GM12878 (cell line): ENCODE results near the gene MYT1. TPM values are rescaled to one million over a fixed set of nuclear protein-coding genes. Genes with fewer than 3 reads are reported as not detected.

Source experiments
- ATAC-seq: fragments of 200-7000 bp; cut with Tn5 transposase; 3 replicates; pipeline ENCODE4 v1.9.1; 2020; ENCODE audit warnings: mild to moderate bottlenecking, moderate library complexity
- BruUV-seq: library from RNA; stranded (reverse); fragments of 400-500 nt; replicated peaks from 2 replicates; lab custom pipeline; 2021; lab: Mats Ljungman, UMichigan
- CTCF ChIA-PET: fragments of 300-600 bp; sonication (Branson Sonifier 250); formaldehyde crosslinking; extraction: SDS; loops from one replicate; lab custom pipeline; 2021; ENCODE audit warnings: inconsistent platforms; lab: Yijun Ruan, JAX
- POLR2A ChIA-PET: fragments of 350-600 bp; formaldehyde crosslinking; extraction: SDS; loops from one replicate; lab custom pipeline; 2021; ENCODE audit warnings: inconsistent platforms; lab: Charles Lee
- RAD21 ChIA-PET: fragments of 300-600 bp; sonication (Branson Sonifier 250); formaldehyde crosslinking; loops from one replicate; lab custom pipeline; 2023; ENCODE audit warnings: antibody characterized with exemption; ENCODE audit not compliant: unreplicated experiment; lab: Charles Lee
- SMC1A ChIA-PET: fragments of 300-600 bp; sonication (Branson Sonifier 250); formaldehyde crosslinking; loops from one replicate; lab custom pipeline; 2023; ENCODE audit not compliant: unreplicated experiment, uncharacterized antibody; lab: Charles Lee
- DNase-seq: peaks from one replicate; pipeline ENCODE4 v3.0.0-alpha.2; 2011; ENCODE audit warnings: low read depth, low spot score
- FAIRE-seq: peaks from 3 replicates; lab custom pipeline; 2011; peaks lifted over from hg19 to GRCh38; lab: Jason Lieb, UNC
- H2AFZ ChIP-seq: 2 replicates; pipeline ENCODE4 v1.6.0; 2011; ENCODE audit warnings: low read depth, low read length, control low read depth; ENCODE audit not compliant: control insufficient read depth
- H3K27ac ChIP-seq: 2 replicates; pipeline ENCODE4 v1.5.1; 2011; ENCODE audit warnings: control low read depth; ENCODE audit not compliant: control insufficient read depth, insufficient read depth
- H3K27me3 ChIP-seq, 2 experiments: replicated peaks in 1 of 2; 2 replicates each; pipeline versions ENCODE4 v1.6.0 to v1.6.1; 2011; ENCODE audit warnings: low read length in 1 of 2; ENCODE audit not compliant: control insufficient read depth in 2 of 2, insufficient read depth in 2 of 2
- H3K36me3 ChIP-seq, 2 experiments: 2 replicates each; pipeline ENCODE4 v1.5.1; 2011; ENCODE audit warnings: low read length in 1 of 2; ENCODE audit not compliant: control insufficient read depth in 2 of 2, insufficient read depth in 2 of 2
- H3K4me1 ChIP-seq: 2 replicates; pipeline ENCODE4 v1.6.1; 2011; ENCODE audit warnings: mild to moderate bottlenecking, low read length, moderate library complexity, mixed read lengths; ENCODE audit not compliant: control insufficient read depth, insufficient read depth
- H3K4me2 ChIP-seq: 2 replicates; pipeline ENCODE4 v1.6.0; 2011; ENCODE audit warnings: control low read depth; ENCODE audit not compliant: control insufficient read depth, insufficient read depth
- H3K4me3 ChIP-seq: fragments of 200-600 bp; sonication (generic); 2 replicates; pipeline ENCODE4 v1.5.1; 2016
- H3K79me2 ChIP-seq: 2 replicates; pipeline ENCODE4 v1.6.0; 2011; ENCODE audit warnings: low read length; ENCODE audit not compliant: control insufficient read depth, insufficient read depth
- H3K9ac ChIP-seq: 2 replicates; pipeline ENCODE4 v1.8.0; 2011; ENCODE audit warnings: low read length, control low read depth, mixed read lengths; ENCODE audit not compliant: control insufficient read depth, insufficient read depth
- H3K9me3 ChIP-seq: replicated peaks from 3 replicates; pipeline ENCODE4 v1.5.1; 2011; ENCODE audit warnings: mild to moderate bottlenecking, low read length; ENCODE audit not compliant: control insufficient read depth, insufficient read depth
- H4K20me1 ChIP-seq: 2 replicates; pipeline ENCODE4 v1.6.0; 2011; ENCODE audit not compliant: control insufficient read depth, insufficient read depth
- GATAD2B ChIP-seq: fragments of 450-650 bp; conservative IDR thresholded peaks from 2 replicates; pipeline ENCODE4 v1.6.1; 2017; ENCODE audit warnings: low read depth, mild to moderate bottlenecking, moderate library complexity
- HDAC2 ChIP-seq: fragments of 200-600 bp; sonication (generic); IDR thresholded peaks from 2 replicates; pipeline ENCODE4 v1.6.1; 2017
- IRF3 ChIP-seq: fragments of 450-650 bp; IDR thresholded peaks from 2 replicates; pipeline ENCODE4 v1.6.1; 2014; ENCODE audit warnings: mild to moderate bottlenecking
- NR2C1 ChIP-seq: fragments of 450-650 bp; IDR thresholded peaks from 2 replicates; pipeline ENCODE4 v1.6.1; 2017; ENCODE audit warnings: antibody characterized with exemption, mild to moderate bottlenecking, moderate library complexity
- PAX5 ChIP-seq: IDR thresholded peaks from 2 replicates; pipeline ENCODE4 v1.6.1; 2011; ENCODE audit warnings: low read depth, low read length, borderline replicate concordance
- PAX8 ChIP-seq: fragments of 450-650 bp; IDR thresholded peaks from 2 replicates; pipeline ENCODE4 v1.6.1; 2017; ENCODE audit warnings: mild to moderate bottlenecking, moderate library complexity
- RAD51 ChIP-seq: fragments of 450-650 bp; IDR thresholded peaks from 2 replicates; pipeline ENCODE4 v1.6.1; 2016; ENCODE audit warnings: moderate library complexity, mild to moderate bottlenecking, inconsistent platforms
- SREBF2 ChIP-seq: IDR thresholded peaks from 2 replicates; pipeline ENCODE4 v1.6.1; 2012; ENCODE audit warnings: mild to moderate bottlenecking, low read length
- WGBS: methylation state at CpG from one replicate; pipeline ENCODE4 v1.1.6; 2016; ENCODE audit warnings: low lambda C conversion rate; ENCODE audit not compliant: insufficient replicate concordance, insufficient coverage; ENCODE audit errors: missing lambda C conversion rate; 5-methylcytosine and 5-hydroxymethylcytosine counted together
- in situ Hi-C: fragments of 300-500 bp; cut with MboI; formaldehyde crosslinking; loops from 9 replicates; pipeline ENCODE4 v1.14.3; 2018; ENCODE audit warnings: mixed read lengths
- intact Hi-C: fragments of 100-400 bp; cut with micrococcal nuclease; formaldehyde crosslinking; loops from one replicate; pipeline ENCODE4 v1.14.2; 2022; ENCODE audit not compliant: unreplicated experiment
- polyA plus RNA-seq, 11 experiments: library from polyadenylated mRNA; depleted of rRNA in 4 of 11; unstranded in 6 of 11; stranded (reverse) in 5 of 11; fragments of >200 nt; fragmentation: Nextera tagmentation in 4 of 11; fragmentation: Illumina TruSeq in 1 of 11; extraction: Ambion mirVana in 4 of 11; extraction: Trizol in 1 of 11; gene quantifications; 1 replicate in 1 of 11; 2 replicates in 10 of 11; pipeline versions ENCODE4 v1.2.1 to v1.2.3, GENCODE V29; 2011 to 2016; ENCODE audit warnings: inconsistent platforms in 2 of 11, missing spikeins in 2 of 11, low read depth in 1 of 11
- total RNA-seq, 4 experiments: library from RNA; depleted of rRNA in 3 of 4; stranded (reverse); fragments of >200 nt in 3 of 4; fragmentation: Illumina TruSeq in 1 of 4; extraction: Trizol in 1 of 4; gene quantifications; 2 replicates each; pipeline versions ENCODE4 v1.2.1 to v1.2.3, GENCODE V29; 2013 to 2021
- TF ChIP-seq, protein P1 (sequence below): IDR thresholded peaks from 2 replicates; pipeline ENCODE4 v1.6.1; 2011; ENCODE audit warnings: low read depth, mild to moderate bottlenecking, low read length, moderate library complexity, borderline replicate concordance; ENCODE audit errors: extremely low read depth
- TF ChIP-seq, protein P2 (sequence below): fragments of 450-650 bp; IDR thresholded peaks from 2 replicates; pipeline ENCODE4 v1.6.1; 2016; ENCODE audit warnings: mild to moderate bottlenecking
- TF ChIP-seq, protein P3 (sequence below): fragments of 450-650 bp; IDR thresholded peaks from 2 replicates; pipeline ENCODE4 v1.6.1; 2017; ENCODE audit warnings: antibody characterized with exemption, mild to moderate bottlenecking, moderate library complexity

The MYT1 gene
- total and polyA plus RNA-seq, 10 of the 15 experiments (the other 5 are each of a cell fraction or from before 2014, with no cell fraction given), result 0.01 to 0.10 TPM; not detected in 8

DNA sequence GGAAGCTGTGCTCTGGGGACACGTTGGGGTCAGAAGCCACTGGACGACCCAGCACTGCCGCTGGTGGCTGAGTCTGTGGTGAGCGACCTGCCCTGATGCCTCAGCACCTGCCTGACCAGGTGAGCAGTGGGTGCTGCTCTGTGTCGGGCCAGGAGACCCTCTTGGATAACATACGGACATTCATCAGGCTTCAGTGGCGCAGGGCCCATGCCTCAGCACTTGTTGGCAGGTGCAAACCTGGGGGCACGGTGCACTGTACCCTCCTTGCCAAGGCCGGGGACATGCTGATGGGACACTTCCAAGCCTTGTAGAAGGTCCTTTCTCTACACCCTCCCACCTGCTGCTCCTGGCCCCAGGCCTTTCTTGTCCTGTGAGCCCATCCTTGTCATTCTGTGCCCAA is 34.1 kb downstream of the MYT1 start:
- H2AFZ ChIP-seq, result no peak overlapping the region
- TF ChIP-seq, protein P1, sequence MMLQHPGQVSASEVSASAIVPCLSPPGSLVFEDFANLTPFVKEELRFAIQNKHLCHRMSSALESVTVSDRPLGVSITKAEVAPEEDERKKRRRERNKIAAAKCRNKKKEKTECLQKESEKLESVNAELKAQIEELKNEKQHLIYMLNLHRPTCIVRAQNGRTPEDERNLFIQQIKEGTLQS, result no peak
- TF ChIP-seq, protein P2, sequence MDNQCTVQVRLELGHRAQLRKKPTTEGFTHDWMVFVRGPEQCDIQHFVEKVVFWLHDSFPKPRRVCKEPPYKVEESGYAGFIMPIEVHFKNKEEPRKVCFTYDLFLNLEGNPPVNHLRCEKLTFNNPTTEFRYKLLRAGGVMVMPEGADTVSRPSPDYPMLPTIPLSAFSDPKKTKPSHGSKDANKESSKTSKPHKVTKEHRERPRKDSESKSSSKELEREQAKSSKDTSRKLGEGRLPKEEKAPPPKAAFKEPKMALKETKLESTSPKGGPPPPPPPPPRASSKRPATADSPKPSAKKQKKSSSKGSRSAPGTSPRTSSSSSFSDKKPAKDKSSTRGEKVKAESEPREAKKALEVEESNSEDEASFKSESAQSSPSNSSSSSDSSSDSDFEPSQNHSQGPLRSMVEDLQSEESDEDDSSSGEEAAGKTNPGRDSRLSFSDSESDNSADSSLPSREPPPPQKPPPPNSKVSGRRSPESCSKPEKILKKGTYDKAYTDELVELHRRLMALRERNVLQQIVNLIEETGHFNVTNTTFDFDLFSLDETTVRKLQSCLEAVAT, result no peak
- TF ChIP-seq PAX8 (no peak), SREBF2 (no peak), NR2C1 (no peak), RAD51 (no peak), PAX5 (no peak), GATAD2B (no peak), IRF3 (no peak), HDAC2 (no peak)
- TF ChIP-seq, protein P3, sequence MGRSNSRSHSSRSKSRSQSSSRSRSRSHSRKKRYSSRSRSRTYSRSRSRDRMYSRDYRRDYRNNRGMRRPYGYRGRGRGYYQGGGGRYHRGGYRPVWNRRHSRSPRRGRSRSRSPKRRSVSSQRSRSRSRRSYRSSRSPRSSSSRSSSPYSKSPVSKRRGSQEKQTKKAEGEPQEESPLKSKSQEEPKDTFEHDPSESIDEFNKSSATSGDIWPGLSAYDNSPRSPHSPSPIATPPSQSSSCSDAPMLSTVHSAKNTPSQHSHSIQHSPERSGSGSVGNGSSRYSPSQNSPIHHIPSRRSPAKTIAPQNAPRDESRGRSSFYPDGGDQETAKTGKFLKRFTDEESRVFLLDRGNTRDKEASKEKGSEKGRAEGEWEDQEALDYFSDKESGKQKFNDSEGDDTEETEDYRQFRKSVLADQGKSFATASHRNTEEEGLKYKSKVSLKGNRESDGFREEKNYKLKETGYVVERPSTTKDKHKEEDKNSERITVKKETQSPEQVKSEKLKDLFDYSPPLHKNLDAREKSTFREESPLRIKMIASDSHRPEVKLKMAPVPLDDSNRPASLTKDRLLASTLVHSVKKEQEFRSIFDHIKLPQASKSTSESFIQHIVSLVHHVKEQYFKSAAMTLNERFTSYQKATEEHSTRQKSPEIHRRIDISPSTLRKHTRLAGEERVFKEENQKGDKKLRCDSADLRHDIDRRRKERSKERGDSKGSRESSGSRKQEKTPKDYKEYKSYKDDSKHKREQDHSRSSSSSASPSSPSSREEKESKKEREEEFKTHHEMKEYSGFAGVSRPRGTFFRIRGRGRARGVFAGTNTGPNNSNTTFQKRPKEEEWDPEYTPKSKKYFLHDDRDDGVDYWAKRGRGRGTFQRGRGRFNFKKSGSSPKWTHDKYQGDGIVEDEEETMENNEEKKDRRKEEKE, result no peak
- TF ChIP-seq, all 136 proteins: peak for 0
- intact Hi-C loops, result no loop called here
- FAIRE-seq (no peak), DNase-seq (no peak), ATAC-seq (no peak)
- peaks cover 10 to 14% of the 10 kb centered on the region in 2 experiments for H3K27me3 ChIP-seq
- no peak overlapping the region for H3K9ac ChIP-seq
- H3K4me2 ChIP-seq, result no peak overlapping the region
- ChIA-PET CTCF (no interaction called here), RAD21 (interaction anchor here (0.6 kb wide), 1 partner anchor 500 kb away, joined by 3 read pairs; no protein-coding TSS in a partner anchor), POLR2A (no interaction called here), SMC1A (no interaction called here)
- 29% methylated on average over 9 of the region's 9 CpGs for WGBS
- no peak overlapping the region for H3K27ac ChIP-seq
- H4K20me1 ChIP-seq, result no peaks in the 10 kb centered on the region
- H3K9me3 ChIP-seq, result no peaks in the 10 kb centered on the region
- no peaks in the 10 kb centered on the region for H3K4me1 ChIP-seq
- no peaks in the 10 kb centered on the region for H3K36me3 ChIP-seq
- no peak overlapping the region for H3K4me3 ChIP-seq
- in situ Hi-C loops, result no loop called here
- no peaks in the 10 kb centered on the region for H3K79me2 ChIP-seq
- BruUV-seq, result no TSS peak
